ENCODE measurements around the gene POU3F1. TPM values are rescaled to one million over a fixed set of nuclear protein-coding genes. Genes with fewer than 3 reads are reported as not detected.

The POU3F1 gene
- polyA plus RNA-seq, 1 experiment = not detected

GRCh38 chr1:38027201-38028104 is 19.1 kb downstream of the POU3F1 start:
- ChIA-PET CTCF (interaction anchor here (0.7 to 3.5 kb wide), 10 partner anchors 9 to 810 kb away, joined by 3 to 16 read pairs (median 4); no protein-coding TSS in a partner anchor), POLR2A (no interaction called here)
- no peak for TF ChIP-seq CTCF (IDR thresholded peaks at IDR 0.05; ENCODE audit: insufficient read depth, low read depth, low read length)

GRCh38 chr1:38026592-38027200 is 19.9 kb downstream of the POU3F1 start:
- CTCF ChIA-PET = interaction anchor here (0.6 to 3.5 kb wide), 11 partner anchors 8 to 811 kb away, joined by 3 to 16 read pairs (median 3); no protein-coding TSS in a partner anchor
- Histone ChIP-seq H3K27me3 (ENCODE audit: control insufficient read depth, insufficient read depth, low read length) (no peaks in the 10 kb centered on the region), H3K36me3 (ENCODE audit: control insufficient read depth, insufficient read depth, low read length) (peaks cover 16% of the 10 kb centered on the region), H3K4me3 (ENCODE audit: low read depth, low read length) (no peak overlapping the region)
- peak; percentile 73 for TF ChIP-seq CTCF (IDR thresholded peaks at IDR 0.05; ENCODE audit: insufficient read depth, low read depth, low read length)
- POLR2A ChIA-PET = no interaction called here
- no peak for DNase-seq (ENCODE audit: low read depth)

More at GRCh38 chr1:38027201-38028104, 19.1 kb downstream of the POU3F1 start:
- no peak for DNase-seq (ENCODE audit: low read depth)
- Histone ChIP-seq H3K36me3 (ENCODE audit: control insufficient read depth, insufficient read depth, low read length) (peaks cover 10% of the 10 kb centered on the region), H3K27me3 (ENCODE audit: control insufficient read depth, insufficient read depth, low read length) (no peaks in the 10 kb centered on the region), H3K4me3 (ENCODE audit: low read depth, low read length) (no peak overlapping the region)

GRCh38 chr1:38025664-38026063 is 20.9 kb downstream of the POU3F1 start:
- no peak for TF ChIP-seq CTCF (IDR thresholded peaks at IDR 0.05; ENCODE audit: insufficient read depth, low read depth, low read length)
- no peak for DNase-seq (ENCODE audit: low read depth)
- ChIA-PET CTCF (interaction anchor here (0.7 to 1.9 kb wide), 4 partner anchors 10 to 831 kb away, joined by 3 to 5 read pairs (median 3); no protein-coding TSS in a partner anchor), POLR2A (no interaction called here)
- Histone ChIP-seq H3K27me3 (ENCODE audit: control insufficient read depth, insufficient read depth, low read length) (no peaks in the 10 kb centered on the region), H3K36me3 (ENCODE audit: control insufficient read depth, insufficient read depth, low read length) (peaks cover 18% of the 10 kb centered on the region), H3K4me3 (ENCODE audit: low read depth, low read length) (no peak overlapping the region)

- Histone ChIP-seq H3K4me3 (ENCODE audit: low read depth, low read length) (no peak overlapping the region), H3K27me3 (ENCODE audit: control insufficient read depth, insufficient read depth, low read length) (no peaks in the 10 kb centered on the region), H3K36me3 (ENCODE audit: control insufficient read depth, insufficient read depth, low read length) (peaks cover 18% of the 10 kb centered on the region)
- CTCF ChIA-PET = interaction anchor here (1.1 kb wide), 2 partner anchors 11 to 832 kb away, joined by 3 read pairs; no protein-coding TSS in a partner anchor
- no peak for TF ChIP-seq CTCF (IDR thresholded peaks at IDR 0.05; ENCODE audit: insufficient read depth, low read depth, low read length)
- POLR2A ChIA-PET = no interaction called here
- no peak for DNase-seq (ENCODE audit: low read depth)
These were observed 21.4 kb downstream of the POU3F1 start for GRCh38 chr1:38025233-38025632.

- no peak for TF ChIP-seq CTCF (IDR thresholded peaks at IDR 0.05; ENCODE audit: insufficient read depth, low read depth, low read length)
- Histone ChIP-seq H3K4me3 (ENCODE audit: low read depth, low read length) (no peak overlapping the region), H3K27me3 (ENCODE audit: control insufficient read depth, insufficient read depth, low read length) (no peaks in the 10 kb centered on the region), H3K36me3 (ENCODE audit: control insufficient read depth, insufficient read depth, low read length) (peaks cover 26% of the 10 kb centered on the region)
- CTCF ChIA-PET = interaction anchor here (1.4 kb wide), 1 partner anchor 34 kb away, joined by 6 read pairs; the partner anchor contains the start of gene SF3A3
- no peak for DNase-seq (ENCODE audit: low read depth)
- POLR2A ChIA-PET = no interaction called here
These were observed 23.8 kb downstream of the POU3F1 start for GRCh38 chr1:38022810-38023209.

All from BJ (cell line).